CD4-positive, alpha-beta T cell treated with Interleukin-21 for 1 hour (primary cell): ENCODE data around the gene NR3C2.

Experiments used
- DNase-seq: peaks from one replicate; pipeline ENCODE4 v3.0.0-alpha.2; 2020

Gene NR3C2

DNA sequence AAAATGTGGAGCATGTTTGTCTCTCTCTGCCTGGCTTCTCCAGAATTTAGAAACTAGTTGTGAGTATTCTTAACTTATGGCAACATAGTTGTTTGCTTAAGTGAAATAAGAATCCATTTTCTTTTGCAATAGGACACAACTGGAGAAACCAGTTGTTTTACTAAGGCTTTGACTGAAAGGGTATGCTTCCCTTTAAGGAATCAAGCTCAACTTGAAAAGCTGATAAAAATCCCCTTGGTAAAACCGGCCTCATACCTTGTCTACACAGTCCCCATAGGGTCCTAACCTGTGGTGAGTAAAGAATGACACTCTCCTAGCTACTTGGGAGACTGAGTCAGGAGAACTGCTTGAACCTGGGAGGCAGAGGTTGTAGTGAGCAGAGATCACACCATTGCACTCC is 139.8 kb downstream of the NR3C2 start:
- DNase-seq, result no peak

DNA sequence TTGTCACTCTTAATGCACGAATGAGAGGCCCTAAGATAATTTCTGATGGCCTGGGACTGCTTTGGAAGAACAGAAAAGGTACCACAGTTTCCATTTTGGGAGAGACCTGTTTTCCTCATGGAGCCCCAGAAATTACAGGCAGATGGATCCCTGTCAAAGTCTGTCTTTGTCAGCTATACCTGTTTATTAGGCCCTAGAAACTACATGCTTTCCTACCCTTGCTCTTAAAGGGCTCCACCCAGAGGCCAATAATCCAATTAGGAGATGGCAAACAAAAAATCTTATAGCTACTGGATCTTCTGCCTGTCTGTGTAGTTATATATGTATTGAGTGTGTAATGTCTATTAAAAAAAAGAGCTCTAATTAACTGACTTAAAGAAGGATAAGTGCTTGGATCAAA is 141.3 kb downstream of the NR3C2 start:
- DNase-seq, result no peak

DNA sequence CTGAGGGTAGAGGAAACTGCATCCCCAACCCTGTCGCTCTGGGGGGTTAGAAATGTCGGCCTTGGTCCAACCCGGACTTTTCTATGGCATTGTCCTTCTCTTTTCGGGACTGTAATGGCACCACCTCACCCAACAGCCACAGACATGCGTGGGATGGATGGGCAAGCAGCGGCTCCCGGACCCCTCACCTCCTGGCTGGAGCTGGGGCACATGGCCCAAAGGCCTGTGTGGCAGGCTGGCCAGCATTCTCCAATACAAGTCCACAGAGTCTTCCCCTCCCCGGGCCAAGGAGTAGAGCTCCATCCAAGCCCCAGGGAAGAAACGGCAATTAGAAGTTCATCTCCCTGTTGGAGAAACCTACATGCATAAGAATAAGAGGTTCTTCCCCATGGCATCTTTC is 142.9 kb downstream of the NR3C2 start:
- no peak for DNase-seq

DNA sequence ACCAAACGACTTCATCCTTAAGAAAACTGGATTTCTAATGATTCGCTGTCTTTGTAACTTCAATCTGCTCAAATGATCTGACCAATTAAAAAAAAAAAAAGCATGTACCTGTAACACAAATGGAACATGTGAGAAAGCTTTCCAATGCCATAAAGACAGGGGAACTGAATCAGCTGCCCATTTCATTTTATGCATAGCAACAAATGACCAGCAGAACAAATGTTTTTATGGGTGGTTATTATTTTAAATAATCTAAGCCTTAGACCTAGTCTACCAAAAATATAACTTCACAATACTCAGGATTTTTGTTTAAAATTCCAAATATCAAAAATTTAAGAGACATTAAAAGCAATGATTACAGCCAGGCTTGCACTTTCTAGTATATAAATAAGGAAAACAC is 145.7 kb downstream of the NR3C2 start:
- no peak for DNase-seq

DNA sequence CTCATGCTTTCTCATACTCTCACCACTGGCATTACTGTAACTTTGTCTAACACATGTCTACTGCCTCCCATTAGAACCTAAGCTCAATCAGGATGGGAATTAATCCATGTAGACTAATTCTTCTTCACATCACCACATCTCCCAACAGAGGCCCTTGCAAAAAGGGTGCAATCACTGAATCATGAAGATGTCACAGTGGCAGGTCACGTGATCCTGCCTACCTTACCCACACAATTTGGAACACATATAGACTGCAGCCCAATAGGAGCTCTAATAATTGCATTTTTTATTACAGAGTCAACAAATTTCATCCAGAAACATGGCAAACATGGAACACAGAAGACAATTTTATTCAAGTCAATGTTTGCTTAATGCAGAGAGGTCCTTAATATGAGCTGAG is 146.6 kb downstream of the NR3C2 start:
- no peak for DNase-seq

DNA sequence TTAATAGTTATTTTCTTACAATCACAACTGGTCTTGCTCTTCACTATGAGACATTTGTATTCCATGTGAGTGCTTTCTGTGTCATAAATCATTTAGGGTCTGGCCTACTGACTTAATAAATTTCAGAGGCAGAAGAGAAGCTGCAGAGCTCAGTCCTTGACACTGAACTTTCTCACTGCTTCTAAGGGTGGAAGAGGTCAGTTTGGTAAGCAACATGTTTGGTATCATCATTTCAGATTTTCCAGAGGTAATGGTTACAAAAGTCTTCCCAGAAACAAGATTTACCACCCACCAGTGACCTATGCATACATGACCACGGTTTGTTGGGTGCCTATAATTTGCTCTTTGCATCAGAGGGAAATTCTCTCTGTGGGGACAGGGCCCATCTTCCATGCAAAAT is 148.6 kb downstream of the NR3C2 start:
- DNase-seq, result no peak

DNA sequence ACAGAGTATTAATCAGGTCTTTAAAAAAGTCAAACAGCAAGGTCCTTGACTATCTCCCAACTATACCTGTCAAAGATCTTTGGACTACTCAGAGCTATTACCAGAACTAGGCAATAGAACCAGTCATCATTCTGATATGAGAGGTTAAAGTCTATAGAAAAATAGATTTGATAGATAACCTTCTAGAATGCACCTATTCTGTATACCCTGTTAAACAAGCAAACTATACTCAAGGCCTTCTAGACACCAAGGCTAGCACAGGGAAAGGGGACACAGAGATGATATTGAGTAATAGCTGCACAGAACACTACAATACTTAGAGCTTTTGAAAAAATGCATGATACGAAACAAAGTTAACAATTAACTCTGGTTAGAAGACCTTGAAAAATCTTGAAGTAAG is 149.5 kb downstream of the NR3C2 start:
- no peak for DNase-seq

DNA sequence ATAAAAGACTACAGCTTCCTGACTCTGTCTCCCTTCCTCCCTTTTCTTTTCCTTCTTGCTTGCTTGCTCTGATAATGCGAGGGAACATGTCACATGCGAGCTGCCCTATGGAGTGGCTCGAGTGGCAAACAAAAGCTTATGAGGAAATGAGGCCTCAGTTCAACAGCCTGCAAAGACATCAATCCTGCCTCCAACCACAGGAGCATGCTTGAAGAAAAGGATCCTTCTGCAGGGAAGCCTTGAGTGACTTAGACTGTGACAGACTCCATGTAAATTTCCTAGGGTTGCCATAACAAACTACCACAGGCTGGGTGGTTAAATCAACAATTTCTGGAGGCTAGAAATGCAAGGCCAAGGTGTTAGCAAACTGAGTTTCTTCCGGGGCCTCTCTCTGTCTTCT is 152.5 kb downstream of the NR3C2 start:
- DNase-seq, result no peak

DNA sequence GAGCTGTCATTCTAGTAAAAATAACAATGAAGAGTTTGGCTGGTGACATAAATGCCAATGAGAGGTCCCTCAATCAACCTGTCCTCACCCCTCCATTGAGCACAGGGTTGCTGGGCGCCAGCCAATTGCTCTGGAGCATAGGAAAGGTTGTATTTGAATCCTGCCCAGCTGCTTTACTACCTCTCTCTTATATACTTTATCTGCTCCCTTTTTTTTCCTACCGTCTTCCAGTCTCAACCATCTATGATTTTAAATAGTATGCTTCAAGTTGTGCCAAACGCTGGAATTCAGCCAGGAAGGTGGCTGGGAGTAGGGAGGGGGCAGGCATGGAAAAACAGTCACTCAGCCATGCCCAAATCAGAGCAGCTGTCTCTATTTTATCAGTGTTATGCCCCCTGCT is 153.8 kb downstream of the NR3C2 start:
- no peak for DNase-seq

DNA sequence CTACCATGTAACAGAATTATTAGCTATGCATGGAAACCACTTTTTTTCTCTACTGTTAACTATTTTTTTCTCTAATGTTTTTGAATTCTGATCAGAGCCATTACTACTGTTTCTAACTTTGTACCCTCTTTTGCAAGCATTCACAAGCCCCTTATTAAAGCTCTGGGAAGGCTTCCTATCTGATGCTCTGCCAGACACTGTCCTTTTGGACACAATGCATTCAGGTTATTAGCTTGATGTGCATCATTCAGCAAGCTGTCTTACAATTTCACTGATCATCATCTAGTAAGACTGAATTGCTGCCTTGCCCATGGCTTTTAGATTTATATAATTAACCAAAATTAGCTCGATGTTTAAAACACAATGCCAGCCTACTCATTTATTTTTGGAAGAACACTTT is 155.1 kb downstream of the NR3C2 start:
- DNase-seq, result no peak

DNA sequence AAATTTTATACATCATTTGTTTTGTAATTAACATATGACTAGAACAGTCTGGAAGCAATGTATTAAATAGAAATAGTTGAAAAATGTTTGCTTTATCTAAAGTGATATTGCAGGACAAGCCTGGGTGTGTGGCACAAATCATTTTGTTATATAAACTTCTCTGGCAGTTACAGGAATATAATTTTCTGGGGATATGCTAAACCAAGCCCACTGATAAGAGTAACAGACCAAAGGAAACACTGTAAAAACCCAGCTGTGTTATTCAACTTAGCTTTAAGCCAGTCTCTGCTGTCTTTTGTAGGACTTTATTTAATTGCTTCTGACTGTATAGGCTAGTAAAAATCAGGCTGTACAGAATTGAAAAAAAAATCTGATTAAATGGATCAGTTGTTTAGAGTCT is 156.2 kb downstream of the NR3C2 start:
- no peak for DNase-seq

DNA sequence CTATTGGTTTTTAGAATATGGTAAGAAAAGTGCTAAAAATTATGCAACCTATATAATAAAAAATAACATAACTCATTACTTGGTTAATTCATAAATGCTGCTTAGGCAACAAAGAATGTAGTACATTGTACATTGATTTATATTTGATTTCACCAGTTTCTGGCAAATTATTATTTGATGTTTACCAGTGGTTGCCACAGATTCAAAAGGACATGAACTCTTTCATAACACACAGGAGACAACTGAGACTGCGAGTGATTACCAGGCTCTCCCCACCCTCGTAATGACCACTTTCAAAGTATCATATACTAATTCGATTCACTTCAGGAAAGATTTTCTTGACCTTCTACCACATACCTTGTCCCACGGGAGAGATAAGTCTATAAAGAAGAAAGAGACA is 158.5 kb downstream of the NR3C2 start:
- no peak for DNase-seq

DNA sequence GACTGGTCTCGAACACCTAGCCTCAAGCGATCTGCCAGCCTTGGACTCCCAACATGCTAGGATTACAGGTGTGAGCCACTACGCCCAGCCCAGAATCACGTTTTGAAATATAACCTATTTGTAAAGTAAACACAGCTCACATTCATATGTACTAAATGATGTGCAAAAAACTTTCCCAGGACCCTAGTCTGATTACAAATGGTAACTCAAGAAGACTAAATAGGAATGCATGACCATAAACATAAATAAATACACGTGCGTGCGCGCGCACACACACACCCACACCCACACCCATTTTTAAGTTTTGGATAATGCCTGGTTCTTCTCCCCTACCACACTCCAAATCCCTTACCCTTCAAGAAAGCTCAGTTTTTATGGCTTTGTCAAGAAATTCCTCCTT is 163.9 kb downstream of the NR3C2 start:
- DNase-seq, result no peak

DNA sequence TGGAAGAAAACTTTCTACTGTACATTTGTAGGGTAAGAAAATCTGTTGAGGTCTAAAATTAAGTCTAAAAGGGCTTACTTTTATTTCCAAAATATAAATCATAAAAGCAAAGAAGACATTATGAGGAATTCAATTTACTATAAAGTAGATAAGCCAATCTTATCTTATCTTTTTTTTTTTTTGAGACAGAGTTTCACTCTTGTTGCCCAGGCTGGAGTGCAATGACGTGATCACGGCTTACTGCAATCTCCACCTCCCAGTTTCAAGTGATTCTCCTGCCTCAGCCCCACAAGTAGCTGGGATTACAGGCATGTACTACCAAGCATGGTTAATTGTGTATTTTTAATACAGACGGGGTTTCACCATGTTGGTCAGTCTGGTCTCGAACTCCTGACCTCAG is 166.9 kb downstream of the NR3C2 start:
- no peak for DNase-seq

DNA sequence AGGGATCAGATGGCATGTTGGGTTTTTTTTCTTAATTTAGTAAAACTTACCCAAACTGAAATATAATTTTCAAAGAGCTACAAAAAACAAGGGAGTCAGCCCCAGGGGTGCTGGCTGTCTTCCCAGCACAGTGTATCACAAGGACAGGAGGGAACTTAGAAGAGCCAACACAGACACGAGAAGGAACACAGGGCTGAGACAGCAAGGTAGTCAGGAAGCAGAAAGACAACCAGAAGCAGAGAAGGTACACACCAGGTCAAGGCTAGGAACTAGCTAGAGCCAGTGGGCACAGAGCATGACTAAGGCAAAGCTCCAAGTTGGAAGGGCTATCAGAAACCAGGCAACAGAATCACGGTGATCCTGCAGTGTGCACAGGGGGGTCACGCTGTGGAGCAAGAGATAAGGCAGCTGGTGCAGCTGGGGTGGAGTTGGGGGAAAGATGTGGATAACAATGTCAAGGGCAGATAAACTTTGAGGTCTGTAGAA is 168.7 kb downstream of the NR3C2 start:
- no peak for DNase-seq

DNA sequence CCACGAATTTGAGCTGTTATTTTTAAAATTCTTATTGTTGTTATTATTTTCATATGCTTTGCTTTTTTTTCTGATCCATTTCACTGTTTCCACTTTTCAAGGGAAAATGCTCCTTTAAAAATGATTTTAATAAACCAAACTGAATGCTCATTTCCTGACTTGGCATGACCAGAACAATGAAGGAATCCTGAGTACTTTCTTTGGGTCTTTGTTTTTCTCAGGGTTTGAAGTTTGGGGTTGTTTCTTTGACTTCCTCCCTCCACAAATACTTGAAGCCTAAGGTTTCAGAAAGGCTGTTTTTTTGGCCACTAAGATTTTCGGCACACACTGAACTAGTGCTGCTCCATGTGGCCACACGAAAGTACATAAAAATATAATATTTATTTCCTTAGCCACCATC is 171.0 kb downstream of the NR3C2 start:
- no peak for DNase-seq

DNA sequence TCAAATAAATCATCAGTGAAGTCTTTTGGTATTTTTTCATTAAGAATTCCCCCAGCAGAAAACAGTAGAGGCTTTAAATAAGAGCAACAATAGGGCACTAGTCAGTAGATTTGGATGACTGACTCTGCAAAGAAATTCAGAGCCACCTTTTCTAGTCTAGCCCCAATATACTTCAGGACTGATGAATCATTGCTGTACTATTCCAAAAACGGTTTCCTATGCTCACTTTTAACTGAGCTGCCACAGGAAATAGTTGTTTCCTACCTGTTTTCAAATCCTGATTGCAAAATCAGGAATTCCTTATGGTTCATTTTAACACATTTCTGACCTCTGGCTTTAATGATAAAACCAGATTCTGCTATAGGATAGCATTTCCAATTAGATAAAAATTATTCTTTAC is 171.6 kb downstream of the NR3C2 start:
- no peak for DNase-seq

DNA sequence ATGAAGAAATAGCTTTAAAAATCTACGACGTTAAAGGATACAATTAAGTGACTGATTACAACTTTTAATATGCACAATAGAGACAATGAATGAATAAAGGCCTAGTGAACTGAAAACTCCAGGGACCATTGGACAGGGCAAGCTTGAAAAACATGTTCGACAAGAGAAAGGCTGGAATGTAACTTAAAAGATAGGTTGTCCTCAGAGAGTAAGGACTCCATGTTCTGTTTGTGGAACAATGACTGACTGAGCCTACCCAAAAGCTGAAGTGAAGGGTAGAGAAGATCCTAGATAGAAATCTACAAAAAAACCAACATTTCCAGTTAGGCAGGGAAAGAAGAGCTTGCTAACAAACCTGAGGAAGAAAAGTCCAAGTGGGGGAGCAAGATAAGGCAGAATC is 173.4 kb downstream of the NR3C2 start:
- DNase-seq, result no peak

DNA sequence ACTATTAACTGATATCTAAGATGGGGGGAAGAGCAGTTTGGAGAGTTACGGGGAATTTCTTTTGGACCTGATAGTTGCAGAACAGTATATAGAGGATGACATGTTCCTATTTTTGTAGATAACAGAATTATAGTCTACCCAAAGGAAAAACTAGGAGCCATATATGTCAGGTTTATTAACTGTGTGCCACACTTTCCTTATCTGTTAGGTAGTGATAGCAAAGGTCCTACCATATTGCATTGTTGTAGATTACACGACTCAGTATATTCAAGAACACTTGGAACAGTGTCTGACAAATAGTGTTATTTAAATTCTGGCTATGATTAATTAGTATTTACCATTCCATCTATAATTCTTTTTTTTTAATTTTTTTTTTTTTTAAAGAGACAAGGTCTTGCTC is 175.3 kb downstream of the NR3C2 start:
- no peak for DNase-seq

DNA sequence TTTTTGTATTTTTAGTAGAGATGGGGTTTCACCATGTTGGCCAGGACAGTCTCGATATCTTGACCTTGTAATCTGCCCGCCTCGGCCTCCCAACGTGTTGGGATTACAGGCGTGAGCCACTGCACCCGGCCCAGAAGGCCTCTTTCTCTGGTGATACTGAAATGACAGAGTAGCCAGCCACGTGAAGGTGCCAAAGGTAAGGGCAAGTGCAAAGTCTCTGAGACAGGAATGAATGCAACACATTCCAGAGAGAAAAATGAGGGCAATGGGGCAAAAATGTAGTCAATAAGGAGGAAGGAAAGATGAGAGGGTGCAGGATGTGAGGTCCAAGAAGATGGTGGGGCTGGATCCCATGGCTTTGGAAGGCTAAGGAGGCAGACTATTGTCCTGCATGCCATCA is 176.0 kb downstream of the NR3C2 start:
- no peak for DNase-seq

DNA sequence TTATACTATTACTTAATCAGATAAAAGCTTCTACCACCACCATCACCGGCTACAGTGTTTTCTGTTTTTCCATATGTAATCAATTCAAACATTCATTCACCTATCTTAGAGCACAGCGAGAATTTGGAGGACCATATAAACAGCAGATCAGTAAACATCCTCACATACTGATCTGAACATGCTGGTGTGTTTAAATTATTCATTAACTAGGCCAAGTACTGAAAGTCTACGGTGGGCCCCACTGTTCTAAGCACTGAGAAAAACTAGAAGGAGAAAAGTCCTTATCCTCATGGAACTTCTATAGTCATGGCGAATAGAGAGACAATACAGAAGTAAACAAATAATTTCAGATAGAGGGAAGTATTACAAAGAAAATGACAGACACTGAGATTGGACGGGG is 176.6 kb downstream of the NR3C2 start:
- DNase-seq, result no peak

DNA sequence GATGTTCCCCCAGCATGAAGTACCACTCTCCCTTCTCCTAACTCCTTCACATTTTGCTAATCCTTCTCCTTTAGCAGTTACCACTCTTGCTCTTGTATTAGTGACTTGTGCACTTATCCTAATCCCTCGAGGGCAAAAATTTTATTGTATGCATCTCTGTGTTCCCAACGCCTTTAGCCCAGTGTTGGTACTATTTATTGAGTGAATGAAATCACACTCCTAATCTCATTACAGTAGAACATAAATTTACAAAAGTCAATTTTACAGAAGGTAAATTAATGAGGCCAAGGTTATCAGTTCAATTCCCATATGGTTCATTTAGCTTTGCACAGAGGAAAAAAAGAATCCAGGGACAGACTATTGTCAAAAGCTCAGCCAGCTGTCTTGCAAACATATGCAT is 178.4 kb downstream of the NR3C2 start:
- no peak for DNase-seq

DNA sequence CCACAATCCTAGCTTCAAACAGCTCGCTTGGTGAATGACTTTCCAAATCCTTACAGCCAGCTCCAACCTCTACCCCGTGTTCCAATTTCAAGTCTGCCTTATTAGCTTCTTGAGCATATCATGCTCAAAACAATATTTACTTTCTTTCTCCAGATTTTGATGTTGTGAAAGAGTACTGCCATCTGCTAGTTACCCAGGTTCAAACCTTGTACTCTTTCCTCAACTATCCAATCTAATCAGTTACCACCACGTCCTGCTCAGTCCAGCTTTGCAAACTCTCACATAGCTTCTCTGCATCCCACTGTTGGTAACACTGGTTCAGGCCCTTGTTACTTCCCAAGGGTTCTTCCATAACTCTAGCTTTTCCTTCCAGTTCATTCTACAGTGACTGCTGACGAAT is 179.1 kb downstream of the NR3C2 start:
- DNase-seq, result no peak

DNA sequence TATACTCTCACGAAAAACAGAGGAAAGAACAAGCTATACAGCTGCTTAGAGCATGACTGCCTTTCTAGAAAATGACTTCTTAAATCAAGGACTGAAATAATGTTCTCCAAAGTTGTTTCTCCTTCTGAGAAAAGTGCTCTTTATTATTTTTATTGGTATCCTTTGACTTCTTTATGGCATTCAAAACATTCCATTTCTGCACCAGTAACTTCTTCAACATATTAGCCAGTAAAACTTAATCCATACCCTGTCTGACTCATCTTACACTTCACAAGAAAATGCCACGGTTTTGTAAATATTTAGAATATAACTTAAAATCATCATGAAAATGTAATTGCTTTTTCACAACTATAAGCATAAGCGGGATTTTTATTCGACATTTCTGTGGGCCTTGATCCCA is 180.4 kb downstream of the NR3C2 start:
- no peak for DNase-seq

DNA sequence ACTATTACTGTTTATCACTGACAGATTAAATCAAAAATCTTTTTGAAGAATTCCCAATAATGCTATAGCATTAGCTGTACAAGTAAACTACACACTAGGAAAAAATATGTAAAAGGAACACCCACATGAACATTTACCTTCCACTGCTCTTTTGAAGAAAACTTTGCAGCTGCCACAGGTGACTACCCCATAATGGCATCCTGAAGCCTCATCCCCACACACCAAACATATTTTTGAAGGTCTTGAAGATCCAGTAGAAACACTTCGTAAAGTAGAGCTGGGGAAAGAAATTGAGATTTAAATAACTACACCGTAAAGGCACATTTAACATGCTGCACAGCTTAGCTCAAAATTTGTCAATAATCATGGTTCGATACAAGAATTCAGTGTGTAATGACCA is 182.4 kb downstream of the NR3C2 start:
- DNase-seq, result no peak

DNA sequence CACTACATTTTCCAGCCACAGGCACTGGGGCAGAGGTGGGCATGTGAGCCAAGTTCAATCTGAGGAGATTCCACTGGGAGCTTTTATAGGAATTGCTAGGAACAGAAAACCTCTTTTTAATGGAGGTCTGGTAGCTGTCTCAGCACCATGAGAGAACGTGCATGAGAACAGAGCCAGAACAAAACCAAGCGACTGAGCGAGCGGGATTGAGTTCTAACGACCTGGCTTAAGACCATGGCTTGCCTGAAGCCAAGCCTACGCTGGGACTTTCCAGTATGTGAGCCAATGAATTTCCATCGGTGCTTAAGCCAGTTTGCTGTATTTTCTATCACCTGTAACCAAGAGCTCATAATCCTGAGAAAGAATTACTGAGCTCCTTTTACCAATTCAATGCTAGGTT is 183.7 kb downstream of the NR3C2 start:
- no peak for DNase-seq
